Stimulated activated memory B cell treated with anti-CD40 and anti-IgM and Interleukin-4, amounts not matched to agents 10 μg/mL and 1 μg/mL and 100 μg/mL, for 72 hours (primary cell): ENCODE data around the gene XIAP.
"Not testable (repeated sequence)": the region's sequence is repeated elsewhere in the genome, so short reads cannot be mapped to it uniquely, and the experiment has no call there.

ENCODE experiments used
- ATAC-seq: fragments of 150-1000 bp; cut with Tn5 transposase; 2 replicates; pipeline ENCODE4 v1.10.0; 2021
- H3K27ac Mint-ChIP-seq: one replicate; pipeline ENCODE4 v1.8.0; 2022; ENCODE audit warnings: mild to moderate bottlenecking, mixed read lengths
- H3K27me3 Mint-ChIP-seq: one replicate; pipeline ENCODE4 v1.8.0; 2022; ENCODE audit warnings: mixed read lengths
- H3K36me3 Mint-ChIP-seq: one replicate; pipeline ENCODE4 v1.8.0; 2022; ENCODE audit warnings: mixed read lengths
- H3K4me1 Mint-ChIP-seq: one replicate; pipeline ENCODE4 v1.8.0; 2022; ENCODE audit warnings: mixed read lengths
- H3K4me3 Mint-ChIP-seq: one replicate; pipeline ENCODE4 v1.8.0; 2022; ENCODE audit warnings: mild to moderate bottlenecking, moderate library complexity, mixed read lengths
- H3K9me3 Mint-ChIP-seq: one replicate; pipeline ENCODE4 v1.8.0; 2022; ENCODE audit warnings: mixed read lengths

Gene XIAP

GRCh38 chrX:123906557-123907316 is 46.9 kb downstream of the XIAP start:
- no peaks in the 10 kb centered on the region for H3K27me3 Mint-ChIP-seq
- peak overlapping the region; percentile 41 for H3K27ac Mint-ChIP-seq
- no peak for ATAC-seq
- no peaks in the 10 kb centered on the region for H3K9me3 Mint-ChIP-seq
- H3K4me1 Mint-ChIP-seq = peaks cover 25% of the 10 kb centered on the region
- no peak overlapping the region for H3K4me3 Mint-ChIP-seq
- peaks cover 40% of the 10 kb centered on the region for H3K36me3 Mint-ChIP-seq

- H3K4me3 Mint-ChIP-seq = no peak overlapping the region
- ATAC-seq = no peak
- no peak overlapping the region for H3K27ac Mint-ChIP-seq
- no peaks in the 10 kb centered on the region for H3K27me3 Mint-ChIP-seq
- H3K4me1 Mint-ChIP-seq = peaks cover 18% of the 10 kb centered on the region
- no peaks in the 10 kb centered on the region for H3K9me3 Mint-ChIP-seq
- H3K36me3 Mint-ChIP-seq = peaks cover 20% of the 10 kb centered on the region
These were observed 49.7 kb downstream of the XIAP start for GRCh38 chrX:123909523-123909922.

GRCh38 chrX:123917069-123917468 is 57.2 kb downstream of the XIAP start:
- no peak for ATAC-seq
- H3K4me1 Mint-ChIP-seq = no peaks in the 10 kb centered on the region
- H3K9me3 Mint-ChIP-seq = no peaks in the 10 kb centered on the region

GRCh38 chrX:123918106-123918721 is 58.4 kb downstream of the XIAP start:
- no peak overlapping the region for H3K4me3 Mint-ChIP-seq
- no peaks in the 10 kb centered on the region for H3K36me3 Mint-ChIP-seq
- H3K27ac Mint-ChIP-seq = no peak overlapping the region
- H3K9me3 Mint-ChIP-seq = no peaks in the 10 kb centered on the region
- H3K4me1 Mint-ChIP-seq = no peaks in the 10 kb centered on the region
- H3K27me3 Mint-ChIP-seq = no peaks in the 10 kb centered on the region
- no peak for ATAC-seq

More at GRCh38 chrX:123917069-123917468, 57.2 kb downstream of the XIAP start:
- no peak overlapping the region for H3K4me3 Mint-ChIP-seq
- H3K36me3 Mint-ChIP-seq = no peaks in the 10 kb centered on the region
- no peak overlapping the region for H3K27ac Mint-ChIP-seq
- H3K27me3 Mint-ChIP-seq = no peaks in the 10 kb centered on the region

GRCh38 chrX:123920105-123920785 is 60.4 kb downstream of the XIAP start:
- no peaks in the 10 kb centered on the region for H3K9me3 Mint-ChIP-seq
- no peaks in the 10 kb centered on the region for H3K27me3 Mint-ChIP-seq
- H3K4me1 Mint-ChIP-seq = no peaks in the 10 kb centered on the region
- H3K27ac Mint-ChIP-seq = no peak overlapping the region
- no peaks in the 10 kb centered on the region for H3K36me3 Mint-ChIP-seq
- ATAC-seq = no peak
- no peak overlapping the region for H3K4me3 Mint-ChIP-seq

GRCh38 chrX:123923211-123923610 is 63.4 kb downstream of the XIAP start:
- ATAC-seq = no peak
- H3K27ac Mint-ChIP-seq = no peak overlapping the region
- H3K36me3 Mint-ChIP-seq = no peaks in the 10 kb centered on the region
- no peaks in the 10 kb centered on the region for H3K9me3 Mint-ChIP-seq
- H3K27me3 Mint-ChIP-seq = no peaks in the 10 kb centered on the region
- H3K4me3 Mint-ChIP-seq = no peak overlapping the region
- H3K4me1 Mint-ChIP-seq = no peaks in the 10 kb centered on the region

GRCh38 chrX:123924186-123924585 is 64.3 kb downstream of the XIAP start:
- no peaks in the 10 kb centered on the region for H3K36me3 Mint-ChIP-seq
- no peak overlapping the region for H3K4me3 Mint-ChIP-seq
- no peak overlapping the region for H3K27ac Mint-ChIP-seq
- no peak for ATAC-seq
- H3K9me3 Mint-ChIP-seq = no peaks in the 10 kb centered on the region
- no peaks in the 10 kb centered on the region for H3K27me3 Mint-ChIP-seq
- H3K4me1 Mint-ChIP-seq = no peaks in the 10 kb centered on the region

- no peaks in the 10 kb centered on the region for H3K4me1 Mint-ChIP-seq
- ATAC-seq = no peak
- H3K4me3 Mint-ChIP-seq = no peak overlapping the region
- peaks cover 4% of the 10 kb centered on the region for H3K9me3 Mint-ChIP-seq
- H3K36me3 Mint-ChIP-seq = peaks cover 6% of the 10 kb centered on the region
- H3K27ac Mint-ChIP-seq = no peak overlapping the region
- H3K27me3 Mint-ChIP-seq = no peaks in the 10 kb centered on the region
These were observed 68.0 kb downstream of the XIAP start for GRCh38 chrX:123927845-123928244.

- H3K27ac Mint-ChIP-seq, H3K4me1 Mint-ChIP-seq, H3K27me3 Mint-ChIP-seq, H3K36me3 Mint-ChIP-seq, H3K4me3 Mint-ChIP-seq, H3K9me3 Mint-ChIP-seq, ATAC-seq: not testable (repeated sequence)
These were observed 72.2 kb downstream of the XIAP start for GRCh38 chrX:123932055-123932454.

GRCh38 chrX:123943074-123943473 is 83.2 kb downstream of the XIAP start:
- H3K4me1 Mint-ChIP-seq = no peaks in the 10 kb centered on the region

GRCh38 chrX:123943488-123943887 is 83.6 kb downstream of the XIAP start:
- H3K4me3 Mint-ChIP-seq = no peak overlapping the region
- H3K4me1 Mint-ChIP-seq = no peaks in the 10 kb centered on the region
- H3K27me3 Mint-ChIP-seq = no peaks in the 10 kb centered on the region
- H3K36me3 Mint-ChIP-seq = no peaks in the 10 kb centered on the region
- no peak overlapping the region for H3K27ac Mint-ChIP-seq
- no peaks in the 10 kb centered on the region for H3K9me3 Mint-ChIP-seq
- ATAC-seq = no peak

More at GRCh38 chrX:123943074-123943473, 83.2 kb downstream of the XIAP start:
- Mint-ChIP-seq H3K9me3 (no peaks in the 10 kb centered on the region), H3K27ac (no peak overlapping the region), H3K4me3 (no peak overlapping the region), H3K27me3 (no peaks in the 10 kb centered on the region), H3K36me3 (no peaks in the 10 kb centered on the region)
- no peak for ATAC-seq

- no peaks in the 10 kb centered on the region for H3K9me3 Mint-ChIP-seq
- H3K4me1 Mint-ChIP-seq = no peaks in the 10 kb centered on the region
- H3K27ac Mint-ChIP-seq = no peak overlapping the region
- no peaks in the 10 kb centered on the region for H3K36me3 Mint-ChIP-seq
- H3K4me3 Mint-ChIP-seq = no peak overlapping the region
- no peak for ATAC-seq
- no peaks in the 10 kb centered on the region for H3K27me3 Mint-ChIP-seq
These were observed 90.0 kb downstream of the XIAP start for GRCh38 chrX:123949846-123950245.

- peak overlapping the region; percentile 100 for H3K27ac Mint-ChIP-seq
- ATAC-seq = no peak
- no peaks in the 10 kb centered on the region for H3K9me3 Mint-ChIP-seq
- H3K27me3 Mint-ChIP-seq = no peaks in the 10 kb centered on the region
- H3K4me3 Mint-ChIP-seq = peak overlapping the region; percentile 90
- H3K36me3 Mint-ChIP-seq = peaks cover 7% of the 10 kb centered on the region
- H3K4me1 Mint-ChIP-seq = peaks cover 10% of the 10 kb centered on the region
These were observed 99.6 kb downstream of the XIAP start for GRCh38 chrX:123959281-123960063.

- Mint-ChIP-seq H3K9me3 (no peaks in the 10 kb centered on the region), H3K27me3 (no peaks in the 10 kb centered on the region), H3K4me3 (peak overlapping the region; percentile 90), H3K36me3 (peaks cover 7% of the 10 kb centered on the region), H3K4me1 (peaks cover 14% of the 10 kb centered on the region), H3K27ac (peak overlapping the region; percentile 100)
- ATAC-seq = no peak
These were observed 101.1 kb downstream of the XIAP start for GRCh38 chrX:123960956-123961267.

GRCh38 chrX:123961268-123962005 is 101.6 kb downstream of the XIAP start, which contains the start of gene STAG2:
Gene STAG2, plus strand, starts transcription at chrX:123961706. Its CDS starts 60,922 bp downstream, at chrX:124022628.
- ATAC-seq = peak; percentile 51

More at GRCh38 chrX:123961268-123962005, 101.6 kb downstream of the XIAP start, which contains the start of gene STAG2:
- H3K9me3 Mint-ChIP-seq = no peaks in the 10 kb centered on the region
- H3K27ac Mint-ChIP-seq = peak within 1 kb of the TSS; percentile 100
- H3K36me3 Mint-ChIP-seq = peaks cover 7% of the 10 kb centered on the region
- H3K4me1 Mint-ChIP-seq = peaks cover 14% of the 10 kb centered on the region
- peak within 1 kb of the TSS; percentile 90 for H3K4me3 Mint-ChIP-seq
- H3K27me3 Mint-ChIP-seq = no peaks in the 10 kb centered on the region
